Measurements from ENCODE around the gene TMEM178B.

DNA sequence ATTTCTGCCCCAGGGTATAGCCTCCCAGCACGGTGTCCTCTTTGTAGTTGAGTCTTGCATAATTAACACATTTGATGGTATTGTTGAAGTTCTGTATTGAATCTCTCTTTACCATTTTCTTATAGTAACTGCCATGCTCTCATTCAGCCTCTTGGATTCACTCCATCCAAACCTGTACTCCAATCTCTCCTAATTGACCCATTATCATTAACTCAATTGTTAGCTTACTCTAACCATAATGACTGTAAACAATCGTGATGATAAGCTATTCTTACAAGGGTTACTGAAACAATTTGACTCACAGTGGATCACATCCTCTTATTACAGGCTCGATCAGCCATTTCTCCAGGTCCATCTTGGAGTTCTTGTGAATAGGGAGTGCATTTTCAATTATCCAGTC lies 285.4 kb downstream of the TMEM178B start:
- no peak for TF ChIP-seq POLR2AphosphoS5 (IDR thresholded peaks at IDR 0.05; ENCODE audit: low read length)
- TF ChIP-seq CTCF (IDR thresholded peaks at IDR 0.05 in 2 of 3, conservative IDR thresholded peaks at IDR 0.05 in 1 of 3; ENCODE audit: control insufficient read depth in 2 of 3, extremely low read depth in 1 of 3, insufficient read depth in 1 of 3, low read depth in 3 of 3, low read length in 3 of 3): no peak
- TF ChIP-seq RCOR1 (conservative IDR thresholded peaks at IDR 0.05; ENCODE audit: low read depth, low read length): no peak
- no peak for TF ChIP-seq POLR2A (IDR thresholded peaks at IDR 0.05; ENCODE audit: low read depth, low read length)
- TF ChIP-seq ZNF207 (IDR thresholded peaks at IDR 0.05; ENCODE audit: borderline replicate concordance): no peak
- no peak for TF ChIP-seq CBX3 (IDR thresholded peaks at IDR 0.05; ENCODE audit: borderline replicate concordance, low read depth)
- no peak for TF ChIP-seq BHLHE40 (IDR thresholded peaks at IDR 0.05; ENCODE audit: borderline replicate concordance in 1 of 2, low read depth in 2 of 2, low read length in 1 of 2)
- TF ChIP-seq ZNF384 (IDR thresholded peaks at IDR 0.05; ENCODE audit: borderline replicate concordance, low read depth, low read length): no peak
- TF ChIP-seq ZNF217 (IDR thresholded peaks at IDR 0.05): no peak

Measured in GM12878 (cell line).